DND-41 (cell line): ENCODE measurements around the gene VPS37B.

Experiments
- ATAC-seq: fragments of 200-7000 bp; cut with Tn5 transposase; 3 replicates; pipeline ENCODE4 v1.9.1; 2021; ENCODE audit warnings: low read depth; ENCODE audit not compliant: insufficient read depth
- DNase-seq: peaks from one replicate; pipeline ENCODE4 v3.0.0-alpha.2; 2020
- H2AFZ ChIP-seq: 2 replicates; pipeline ENCODE4 v1.6.0; 2012; ENCODE audit warnings: low read depth, low read length
- H3K27ac ChIP-seq: 2 replicates; pipeline ENCODE4 v1.5.1; 2012; ENCODE audit warnings: low read length, inconsistent platforms
- H3K27me3 ChIP-seq: fragments of 200-600 bp; sonication (generic); 2 replicates; pipeline ENCODE4 v1.6.0; 2012; ENCODE audit warnings: low read length, mild to moderate bottlenecking, inconsistent platforms; ENCODE audit not compliant: insufficient read depth, poor library complexity
- H3K36me3 ChIP-seq: 2 replicates; pipeline ENCODE4 v1.5.1; 2012; ENCODE audit warnings: low read length, inconsistent platforms; ENCODE audit not compliant: insufficient read depth
- H3K4me1 ChIP-seq: 2 replicates; pipeline ENCODE4 v1.5.1; 2012; ENCODE audit warnings: mild to moderate bottlenecking, low read length; ENCODE audit not compliant: insufficient read depth
- H3K4me2 ChIP-seq: 2 replicates; pipeline ENCODE4 v1.6.0; 2012; ENCODE audit warnings: mild to moderate bottlenecking, moderate library complexity, low read length, inconsistent platforms; ENCODE audit not compliant: insufficient read depth
- H3K4me3 ChIP-seq, 2 experiments: fragments of 200-600 bp in 1 of 2; shearing (Covaris generic) in 1 of 2; 2 replicates each; pipeline ENCODE4 v1.5.1; 2012 to 2016; ENCODE audit warnings: inconsistent platforms in 2 of 2, low read length in 2 of 2, mild to moderate bottlenecking in 2 of 2, low read depth in 1 of 2, moderate library complexity in 1 of 2
- H3K79me2 ChIP-seq: 2 replicates; pipeline ENCODE4 v1.6.0; 2012; ENCODE audit warnings: low read length, inconsistent platforms; ENCODE audit not compliant: insufficient read depth
- H3K9ac ChIP-seq: 2 replicates; pipeline ENCODE4 v1.6.0; 2012; ENCODE audit warnings: low read depth, mild to moderate bottlenecking, inconsistent platforms, low read length, moderate library complexity
- H3K9me3 ChIP-seq: 2 replicates; pipeline ENCODE4 v1.5.1; 2012; ENCODE audit warnings: low read length, moderate library complexity, mild to moderate bottlenecking, inconsistent platforms; ENCODE audit not compliant: insufficient read depth, severe bottlenecking
- H4K20me1 ChIP-seq: 2 replicates; pipeline ENCODE4 v1.6.0; 2012; ENCODE audit warnings: low read length; ENCODE audit not compliant: insufficient read depth
- EZH2 ChIP-seq: IDR thresholded peaks from 3 replicates; pipeline ENCODE4 v1.6.1; 2012; ENCODE audit warnings: borderline replicate concordance, low read depth, mild to moderate bottlenecking, moderate library complexity, low read length, inconsistent platforms; ENCODE audit not compliant: severe bottlenecking
- TF ChIP-seq, protein P1 (sequence below): IDR thresholded peaks from 2 replicates; pipeline ENCODE4 v1.5.1; 2012; ENCODE audit warnings: borderline replicate concordance, low read length, moderate library complexity, mild to moderate bottlenecking; ENCODE audit not compliant: poor library complexity, severe bottlenecking; ENCODE audit errors: extremely low read depth

Gene VPS37B

GRCh38 chr12:122835750-122836026, 60.2 kb downstream of the VPS37B start:
- ATAC-seq (peak; percentile 60), DNase-seq (peak; percentile 27)
- Histone ChIP-seq H3K4me1 (peaks cover 23% of the 10 kb centered on the region), H3K27ac (no peak overlapping the region; the same call in 1 of the 2 replicates), H2AFZ (no peak overlapping the region), H3K79me2 (peaks cover 6% of the 10 kb centered on the region; the same call in 1 of the 2 replicates), H3K9ac (peak overlapping the region; percentile 54), H3K36me3 (no peaks in the 10 kb centered on the region), H3K27me3 (no peaks in the 10 kb centered on the region), H3K4me3 (peak overlapping the region; percentile 28 to 61; a peak in 3 of 4 replicates), H3K9me3 (no peaks in the 10 kb centered on the region), H4K20me1 (peaks cover 10% of the 10 kb centered on the region), H3K4me2 (peak overlapping the region; percentile 76)
- no peak for TF ChIP-seq EZH2
- TF ChIP-seq, protein P1, sequence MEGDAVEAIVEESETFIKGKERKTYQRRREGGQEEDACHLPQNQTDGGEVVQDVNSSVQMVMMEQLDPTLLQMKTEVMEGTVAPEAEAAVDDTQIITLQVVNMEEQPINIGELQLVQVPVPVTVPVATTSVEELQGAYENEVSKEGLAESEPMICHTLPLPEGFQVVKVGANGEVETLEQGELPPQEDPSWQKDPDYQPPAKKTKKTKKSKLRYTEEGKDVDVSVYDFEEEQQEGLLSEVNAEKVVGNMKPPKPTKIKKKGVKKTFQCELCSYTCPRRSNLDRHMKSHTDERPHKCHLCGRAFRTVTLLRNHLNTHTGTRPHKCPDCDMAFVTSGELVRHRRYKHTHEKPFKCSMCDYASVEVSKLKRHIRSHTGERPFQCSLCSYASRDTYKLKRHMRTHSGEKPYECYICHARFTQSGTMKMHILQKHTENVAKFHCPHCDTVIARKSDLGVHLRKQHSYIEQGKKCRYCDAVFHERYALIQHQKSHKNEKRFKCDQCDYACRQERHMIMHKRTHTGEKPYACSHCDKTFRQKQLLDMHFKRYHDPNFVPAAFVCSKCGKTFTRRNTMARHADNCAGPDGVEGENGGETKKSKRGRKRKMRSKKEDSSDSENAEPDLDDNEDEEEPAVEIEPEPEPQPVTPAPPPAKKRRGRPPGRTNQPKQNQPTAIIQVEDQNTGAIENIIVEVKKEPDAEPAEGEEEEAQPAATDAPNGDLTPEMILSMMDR: no peak

GRCh38 chr12:122834921-122835749, 60.8 kb downstream of the VPS37B start, which contains the start of gene HIP1R:
TSS of gene HIP1R (plus strand) at chr12:122835457. CDS start at chr12:122835551, 94 bp downstream.
- Histone ChIP-seq H3K27me3 (no peaks in the 10 kb centered on the region), H3K4me1 (peaks cover 23% of the 10 kb centered on the region), H3K36me3 (no peaks in the 10 kb centered on the region), H4K20me1 (peaks cover 6% of the 10 kb centered on the region), H3K4me2 (peak within 1 kb of the TSS; percentile 76), H3K4me3 (peak within 1 kb of the TSS; percentile 28 to 61; a peak in 3 of 4 replicates), H2AFZ (peak within 1 kb of the TSS; percentile 74), H3K79me2 (peaks cover 6% of the 10 kb centered on the region; the same call in 1 of the 2 replicates), H3K9ac (peak within 1 kb of the TSS; percentile 54), H3K27ac (peak within 1 kb of the TSS; percentile 22; the same call in 1 of the 2 replicates), H3K9me3 (no peaks in the 10 kb centered on the region)
- ATAC-seq (peak; percentile 66), DNase-seq (peak; percentile 50)
- TF ChIP-seq EZH2: no peak
- TF ChIP-seq, protein P1: no peak

DNA sequence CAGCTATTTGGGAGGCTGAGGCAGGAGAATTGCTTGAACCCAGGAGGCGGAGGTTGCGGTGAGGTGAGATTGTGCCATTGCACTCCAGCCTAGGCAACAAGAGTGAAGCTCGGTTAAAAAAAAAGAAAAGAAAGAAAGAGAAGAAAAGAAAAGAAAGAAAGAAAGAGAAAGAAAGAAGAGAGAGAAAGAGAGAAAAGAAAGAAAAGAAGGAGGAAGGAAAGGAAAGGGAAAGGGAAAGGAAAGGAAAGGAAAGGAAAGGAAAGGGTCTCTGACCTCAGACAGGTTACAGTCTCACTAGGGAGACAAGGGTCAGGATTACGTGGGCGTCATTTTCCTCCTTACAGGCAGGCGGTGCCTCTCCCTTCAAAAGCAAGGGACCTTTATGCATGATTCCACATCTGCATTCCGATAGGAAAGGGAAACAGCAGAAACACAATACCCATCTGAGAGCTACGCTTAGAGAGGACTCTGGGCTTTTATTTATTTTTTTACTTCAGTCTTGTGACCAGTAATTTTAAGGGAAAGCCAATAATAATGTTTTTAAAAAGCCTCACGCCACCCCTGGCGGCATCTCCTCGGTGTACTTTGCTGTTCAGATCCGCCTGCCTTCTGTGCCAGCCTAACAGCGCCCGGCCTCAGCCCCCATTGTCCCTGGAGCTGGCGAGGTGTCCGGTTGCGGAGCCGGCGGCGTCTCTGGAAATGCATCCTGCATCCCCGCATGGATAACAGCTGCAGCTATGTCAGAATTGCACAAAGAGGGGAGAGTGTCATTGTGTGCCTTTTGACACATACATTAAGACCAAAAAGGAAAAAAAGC, 61.6 kb downstream of the VPS37B start:
- H3K79me2 ChIP-seq: peaks cover 3% of the 10 kb centered on the region; the same call in 1 of the 2 replicates
- TF ChIP-seq EZH2: no peak
- TF ChIP-seq, protein P1: peak; percentile 28
- DNase-seq (no peak), ATAC-seq (no peak)
- peaks cover 23% of the 10 kb centered on the region for H3K4me1 ChIP-seq
- H2AFZ ChIP-seq: peak overlapping the region; percentile 36; the same call in 1 of the 2 replicates
- no peak overlapping the region for H3K27ac ChIP-seq
- H3K4me3 ChIP-seq: peak overlapping the region in 1 of 2 experiments; percentile 47; a peak in 2 of 4 replicates
- H4K20me1 ChIP-seq: peaks cover 3% of the 10 kb centered on the region
- no peaks in the 10 kb centered on the region for H3K9me3 ChIP-seq
- peak overlapping the region; percentile 76 for H3K4me2 ChIP-seq
- peak overlapping the region; percentile 22; the same call in 1 of the 2 replicates for H3K9ac ChIP-seq
- H3K36me3 ChIP-seq: no peaks in the 10 kb centered on the region
- H3K27me3 ChIP-seq: no peaks in the 10 kb centered on the region
